Type B pancreatic cell (in vitro differentiated cells): Measurements from ENCODE around the gene ITGAD. TPM values are rescaled to one million over a fixed set of nuclear protein-coding genes. Genes with fewer than 3 reads are reported as not detected.
A peak's percentile ranks its signal among the peaks of the same experiment; 100 is the strongest.

Experiments used
- DNase-seq: peaks from one replicate; pipeline ENCODE4 v3.0.0; 2021; ENCODE audit warnings: mixed read lengths; ENCODE audit not compliant: unreplicated experiment; ENCODE audit errors: extremely low spot score
- H3K27ac Mint-ChIP-seq: 2 replicates; pipeline ENCODE4 v1.8.0; 2021; ENCODE audit warnings: mild to moderate bottlenecking, mixed read lengths
- H3K27me3 Mint-ChIP-seq: 2 replicates; pipeline ENCODE4 v1.8.0; 2021; ENCODE audit warnings: mixed read lengths
- H3K36me3 Mint-ChIP-seq: 2 replicates; pipeline ENCODE4 v1.8.0; 2021; ENCODE audit warnings: mixed read lengths
- H3K4me1 Mint-ChIP-seq: one replicate; pipeline ENCODE4 v1.8.0; 2021; ENCODE audit warnings: mixed read lengths; ENCODE audit not compliant: unreplicated experiment
- H3K4me3 Mint-ChIP-seq: 2 replicates; pipeline ENCODE4 v1.8.0; 2021; ENCODE audit warnings: mild to moderate bottlenecking, mixed read lengths
- H3K9me3 Mint-ChIP-seq: 2 replicates; pipeline ENCODE4 v1.8.0; 2021; ENCODE audit warnings: mixed read lengths
- total RNA-seq: library from RNA; stranded (reverse); gene quantifications from 2 replicates; pipeline ENCODE4 v1.2.1, GENCODE V29; 2021; ENCODE audit warnings: low replicate concordance
- TF ChIP-seq, protein P1 (sequence below): fragments of 200-600 bp; sonication (generic); conservative IDR thresholded peaks from 2 replicates; pipeline ENCODE4 v1.5.0; 2021; ENCODE audit warnings: antibody characterized with exemption, mild to moderate bottlenecking

The ITGAD gene
- total RNA-seq, 1 donor from 2014 or later: not detected

DNA sequence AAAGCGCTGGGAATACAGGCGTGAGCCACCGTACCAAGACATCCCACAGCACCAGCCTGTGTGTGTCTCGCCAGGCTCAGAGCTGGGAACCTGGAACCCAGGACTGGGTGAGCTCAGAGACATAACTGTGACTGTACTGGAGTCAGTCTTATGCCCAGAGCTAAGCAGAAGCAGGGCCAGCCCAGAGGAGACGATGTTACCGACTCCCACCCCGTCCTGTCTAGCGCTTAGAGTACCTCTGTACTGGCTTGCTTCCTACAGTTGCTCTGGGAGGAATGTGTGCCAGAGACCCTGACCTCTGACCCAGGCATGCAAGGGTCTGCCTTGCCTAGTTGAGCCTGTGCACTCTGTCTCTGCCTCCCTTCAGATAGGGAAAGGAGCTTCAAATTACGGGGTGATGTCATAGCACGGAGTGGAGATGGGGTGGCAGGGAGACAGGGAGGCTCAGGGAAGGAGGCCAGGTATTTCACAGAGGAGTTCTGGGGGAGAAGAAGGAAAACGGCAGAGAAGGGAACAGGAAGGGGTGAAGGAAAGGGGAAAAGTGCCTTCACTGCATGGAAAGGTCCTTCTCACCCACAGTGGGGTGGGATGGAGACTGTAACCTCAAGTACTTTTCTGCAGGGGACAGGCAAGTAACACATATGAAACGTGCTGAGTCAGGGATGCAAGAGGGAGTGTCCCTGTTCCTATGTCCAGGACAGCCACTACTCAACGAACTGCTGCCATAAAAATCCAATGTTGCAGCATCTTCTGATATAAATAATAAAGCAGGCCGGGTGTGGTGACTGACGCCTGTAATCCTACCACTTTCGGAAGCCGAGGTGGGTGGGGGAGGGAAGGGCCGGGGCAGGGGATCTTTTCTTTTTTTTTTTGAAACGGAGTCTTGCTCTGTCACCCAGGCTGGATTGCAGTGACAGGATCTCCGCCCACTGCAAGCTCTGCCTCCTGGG is 60.4 kb downstream of the ITGAD start:
- no peaks in the 10 kb centered on the region for H3K9me3 Mint-ChIP-seq
- H3K36me3 Mint-ChIP-seq: no peaks in the 10 kb centered on the region
- H3K4me1 Mint-ChIP-seq: peaks cover 25% of the 10 kb centered on the region
- H3K27ac Mint-ChIP-seq: peak overlapping the region; percentile 93
- H3K27me3 Mint-ChIP-seq: no peaks in the 10 kb centered on the region
- peak overlapping the region; percentile 70 for H3K4me3 Mint-ChIP-seq
- DNase-seq: no peak
- TF ChIP-seq, protein P1, sequence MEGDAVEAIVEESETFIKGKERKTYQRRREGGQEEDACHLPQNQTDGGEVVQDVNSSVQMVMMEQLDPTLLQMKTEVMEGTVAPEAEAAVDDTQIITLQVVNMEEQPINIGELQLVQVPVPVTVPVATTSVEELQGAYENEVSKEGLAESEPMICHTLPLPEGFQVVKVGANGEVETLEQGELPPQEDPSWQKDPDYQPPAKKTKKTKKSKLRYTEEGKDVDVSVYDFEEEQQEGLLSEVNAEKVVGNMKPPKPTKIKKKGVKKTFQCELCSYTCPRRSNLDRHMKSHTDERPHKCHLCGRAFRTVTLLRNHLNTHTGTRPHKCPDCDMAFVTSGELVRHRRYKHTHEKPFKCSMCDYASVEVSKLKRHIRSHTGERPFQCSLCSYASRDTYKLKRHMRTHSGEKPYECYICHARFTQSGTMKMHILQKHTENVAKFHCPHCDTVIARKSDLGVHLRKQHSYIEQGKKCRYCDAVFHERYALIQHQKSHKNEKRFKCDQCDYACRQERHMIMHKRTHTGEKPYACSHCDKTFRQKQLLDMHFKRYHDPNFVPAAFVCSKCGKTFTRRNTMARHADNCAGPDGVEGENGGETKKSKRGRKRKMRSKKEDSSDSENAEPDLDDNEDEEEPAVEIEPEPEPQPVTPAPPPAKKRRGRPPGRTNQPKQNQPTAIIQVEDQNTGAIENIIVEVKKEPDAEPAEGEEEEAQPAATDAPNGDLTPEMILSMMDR: no peak

- Mint-ChIP-seq H3K27me3 (no peaks in the 10 kb centered on the region), H3K27ac (peak overlapping the region; percentile 71), H3K4me3 (peak overlapping the region; percentile 39), H3K4me1 (peaks cover 30% of the 10 kb centered on the region), H3K9me3 (no peaks in the 10 kb centered on the region), H3K36me3 (no peaks in the 10 kb centered on the region)
- no peak for DNase-seq
- TF ChIP-seq, protein P1: peak; percentile 54
Measured at GRCh38 chr16:31455601-31456314, 62.6 kb downstream of the ITGAD start.

DNA sequence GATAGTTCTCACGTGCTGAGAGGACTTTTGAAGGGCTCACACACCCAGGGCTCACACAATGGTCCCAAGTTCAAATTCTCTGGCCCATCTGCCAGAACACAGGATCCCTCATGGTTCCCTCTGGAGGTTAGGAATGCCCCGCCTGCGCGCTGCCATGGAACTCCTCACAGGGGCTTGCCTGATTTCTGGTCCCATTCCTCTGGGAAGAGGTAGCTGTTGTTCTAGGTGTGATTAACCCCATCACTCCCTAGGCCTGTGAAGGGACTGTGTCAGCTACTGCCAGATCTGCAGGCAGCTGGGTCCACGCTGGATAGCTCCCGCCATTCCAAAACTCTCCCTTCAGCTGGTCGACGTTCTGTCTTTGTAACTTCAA is 63.8 kb downstream of the ITGAD start:
- no peak overlapping the region for H3K27ac Mint-ChIP-seq
- H3K4me1 Mint-ChIP-seq: peaks cover 29% of the 10 kb centered on the region
- peak overlapping the region; percentile 34 for H3K4me3 Mint-ChIP-seq
- no peaks in the 10 kb centered on the region for H3K9me3 Mint-ChIP-seq
- no peaks in the 10 kb centered on the region for H3K27me3 Mint-ChIP-seq
- DNase-seq: no peak
- TF ChIP-seq, protein P1: no peak
- H3K36me3 Mint-ChIP-seq: no peaks in the 10 kb centered on the region

- H3K36me3 Mint-ChIP-seq: no peaks in the 10 kb centered on the region
- DNase-seq: no peak
- TF ChIP-seq, protein P1: peak; percentile 52
- no peaks in the 10 kb centered on the region for H3K9me3 Mint-ChIP-seq
- H3K4me3 Mint-ChIP-seq: peak overlapping the region; percentile 89
- no peaks in the 10 kb centered on the region for H3K27me3 Mint-ChIP-seq
- peak overlapping the region; percentile 89 for H3K27ac Mint-ChIP-seq
- H3K4me1 Mint-ChIP-seq: peaks cover 28% of the 10 kb centered on the region
Measured at GRCh38 chr16:31458073-31458843, 65.1 kb downstream of the ITGAD start.
